Activated CD8-positive, alpha-beta memory T cell treated with anti-CD3 and anti-CD28 coated beads for 24 hours (primary cell): ENCODE measurements around the gene ETV7.

ENCODE experiments used
- DNase-seq: peaks from one replicate; pipeline ENCODE4 v3.0.0-alpha.2; 2020

The ETV7 gene

DNA sequence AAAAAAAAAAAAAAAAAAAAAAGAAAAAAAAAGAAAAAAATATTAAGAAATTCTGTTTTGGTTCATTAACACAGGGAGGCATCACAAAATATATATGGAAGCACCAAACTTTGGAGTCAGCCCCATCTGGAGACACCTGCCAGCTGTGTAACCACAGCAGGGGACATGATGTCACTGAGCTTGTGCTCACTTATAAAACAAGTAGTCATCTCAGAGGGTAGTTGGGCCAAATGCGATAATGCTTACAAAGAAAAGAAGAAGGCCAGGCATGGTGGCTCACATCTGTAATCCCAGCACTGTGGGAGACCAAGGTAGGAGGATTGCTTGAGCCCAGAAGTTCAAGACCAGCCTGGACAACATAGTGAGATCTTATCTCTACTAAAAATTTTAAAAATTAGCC is 49.7 kb downstream of the ETV7 start:
- DNase-seq: no peak

DNA sequence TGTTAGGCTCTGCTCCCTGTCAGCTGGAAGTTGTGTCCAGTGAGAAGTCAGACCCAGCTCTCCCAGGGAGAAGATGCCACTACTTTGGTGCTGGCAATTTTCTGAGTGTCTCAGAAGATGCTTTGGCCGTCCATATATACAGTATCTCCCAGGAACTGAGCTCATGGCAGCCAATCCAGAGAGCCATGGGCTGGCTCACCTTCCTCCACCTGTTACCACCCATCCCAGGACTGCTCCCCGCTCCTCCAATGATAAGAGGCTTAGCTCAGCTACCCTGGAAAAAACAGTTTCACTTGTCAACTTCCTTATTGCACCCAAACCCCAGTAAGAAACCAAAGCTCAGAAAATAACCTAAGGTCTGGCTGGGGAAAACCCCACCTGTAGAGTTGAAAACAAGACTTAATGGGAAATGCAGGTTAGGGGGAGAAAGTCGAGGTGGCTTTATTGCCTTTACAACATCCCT is 50.7 kb downstream of the ETV7 start, which contains the start of gene BNIP5:
Gene BNIP5, minus strand, starts transcription at position 110 of the 463 bp plus-strand sequence. CDS start 6,198 bp downstream, outside the sequence.
- DNase-seq: no peak

DNA sequence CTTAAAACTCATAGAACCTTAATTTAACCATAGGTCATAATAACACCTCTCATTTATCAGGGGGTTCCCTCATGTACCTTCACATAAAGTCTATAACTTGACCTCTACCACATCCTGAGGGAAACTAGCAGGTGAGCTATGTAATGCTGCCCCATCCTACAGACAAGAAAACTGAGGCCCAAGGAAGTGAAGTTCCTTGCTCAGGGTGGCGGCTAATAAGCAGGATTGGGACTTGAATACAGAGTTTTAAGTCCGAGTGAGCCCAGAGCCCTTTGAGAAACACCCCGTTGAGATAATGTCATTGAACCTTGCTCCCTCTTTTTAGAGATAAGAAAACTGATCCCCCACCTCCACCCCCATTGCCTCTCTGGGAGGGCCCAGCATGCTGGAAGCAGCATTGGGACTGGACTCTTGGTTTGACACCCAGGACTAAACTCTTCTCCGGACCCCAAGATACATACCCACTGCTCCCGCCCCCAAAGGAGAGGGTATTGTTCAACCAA is 51.2 kb downstream of the ETV7 start:
- no peak for DNase-seq

DNA sequence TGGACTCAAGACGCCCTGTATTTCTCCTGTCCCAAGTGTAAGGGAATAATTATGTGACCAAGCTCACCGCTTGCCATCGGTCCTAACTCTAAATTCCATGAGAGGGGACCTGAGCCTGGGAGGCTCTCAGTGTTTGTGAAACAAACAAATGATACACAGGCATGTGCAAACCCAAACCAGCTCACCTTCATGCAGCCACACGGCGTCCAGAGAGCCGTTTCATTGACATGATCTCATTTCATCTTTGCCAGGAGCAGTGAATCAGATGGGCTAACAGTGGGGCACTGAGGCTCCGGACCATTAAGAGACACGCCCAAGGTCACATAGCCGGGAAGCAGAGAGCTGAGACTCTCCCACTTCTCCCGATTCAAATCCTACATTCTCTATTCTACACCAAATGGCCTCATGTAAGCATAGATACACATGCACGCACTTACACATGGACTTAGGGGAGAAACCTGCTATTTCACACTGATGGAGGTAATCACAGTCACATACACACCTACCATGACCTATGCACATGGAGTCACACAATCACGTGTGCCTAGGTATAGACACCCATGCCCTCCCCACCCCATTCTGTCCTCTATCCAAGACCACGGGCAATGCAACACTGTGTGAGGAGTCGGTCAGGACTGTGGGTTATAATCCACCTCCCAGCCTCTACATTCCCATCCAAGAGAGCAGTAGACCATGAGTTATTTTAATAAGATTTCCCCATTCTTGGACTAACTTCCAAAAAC is 51.8 kb downstream of the ETV7 start:
- no peak for DNase-seq

DNA sequence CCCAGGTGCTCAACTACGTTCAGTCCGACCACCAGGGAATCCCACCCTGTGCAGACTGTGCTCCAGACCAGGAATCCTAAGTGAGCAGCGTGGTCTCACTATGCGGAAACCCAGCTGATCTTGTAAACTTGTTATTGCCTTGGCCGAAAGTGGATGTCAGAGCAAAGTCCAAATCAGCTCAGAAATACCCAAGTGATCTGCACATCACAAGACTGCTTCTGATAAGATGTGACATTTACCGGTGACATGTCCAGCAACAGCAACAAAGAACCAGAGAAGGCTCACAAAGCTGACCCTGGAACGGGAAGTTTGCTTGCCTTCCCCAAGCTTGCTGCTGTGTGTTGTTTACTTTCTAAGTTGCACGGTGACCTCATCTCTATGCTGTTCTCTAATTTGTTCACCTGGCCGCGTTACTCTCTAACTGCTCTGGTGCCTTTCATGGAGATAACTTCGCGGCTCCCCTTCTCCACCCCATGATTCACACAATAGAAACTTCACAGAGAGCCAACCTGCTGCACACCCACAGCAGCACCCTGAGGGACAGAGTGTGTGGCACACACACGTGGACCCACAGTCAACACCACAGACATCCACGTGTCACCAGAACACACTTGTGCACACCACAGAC is 52.5 kb downstream of the ETV7 start:
- DNase-seq: no peak

DNA sequence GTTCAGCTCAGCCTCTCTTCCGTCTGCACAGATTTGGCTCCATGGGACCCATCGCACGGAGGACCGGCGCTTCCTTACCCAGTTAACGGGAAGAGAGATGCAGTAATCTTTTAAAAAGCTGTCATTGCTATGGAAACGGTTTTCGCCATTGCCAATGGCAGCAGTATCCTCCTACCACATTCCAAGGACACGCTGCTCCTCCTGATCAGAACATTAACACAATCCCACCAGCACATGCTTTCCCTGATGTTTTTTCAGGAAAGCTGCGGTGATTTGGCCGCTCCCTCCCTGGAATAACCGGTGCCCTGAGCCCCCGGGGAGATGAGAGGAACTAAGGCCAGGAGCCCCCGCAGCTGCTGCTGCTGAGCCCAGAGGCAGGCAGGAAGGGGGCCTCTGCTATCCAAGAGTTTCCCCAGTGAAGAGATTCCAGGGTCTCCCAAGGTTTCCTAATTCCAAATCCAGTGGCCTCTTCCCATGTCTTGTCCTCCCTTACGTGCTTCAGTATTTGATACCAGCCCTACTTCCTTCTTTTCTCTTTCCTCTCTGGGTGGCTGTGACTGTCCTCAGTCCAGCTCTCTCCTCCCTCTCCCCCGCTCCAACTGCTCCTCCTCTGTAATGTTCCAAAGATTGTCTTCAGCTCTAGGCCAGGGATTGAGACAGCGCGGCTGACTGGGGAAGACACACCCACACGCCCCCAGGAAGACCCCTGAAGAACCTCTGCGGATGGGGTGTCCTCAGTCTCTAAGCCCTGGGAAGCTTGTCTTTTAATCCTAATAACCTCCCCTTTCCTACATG is 53.3 kb downstream of the ETV7 start:
- DNase-seq: no peak

DNA sequence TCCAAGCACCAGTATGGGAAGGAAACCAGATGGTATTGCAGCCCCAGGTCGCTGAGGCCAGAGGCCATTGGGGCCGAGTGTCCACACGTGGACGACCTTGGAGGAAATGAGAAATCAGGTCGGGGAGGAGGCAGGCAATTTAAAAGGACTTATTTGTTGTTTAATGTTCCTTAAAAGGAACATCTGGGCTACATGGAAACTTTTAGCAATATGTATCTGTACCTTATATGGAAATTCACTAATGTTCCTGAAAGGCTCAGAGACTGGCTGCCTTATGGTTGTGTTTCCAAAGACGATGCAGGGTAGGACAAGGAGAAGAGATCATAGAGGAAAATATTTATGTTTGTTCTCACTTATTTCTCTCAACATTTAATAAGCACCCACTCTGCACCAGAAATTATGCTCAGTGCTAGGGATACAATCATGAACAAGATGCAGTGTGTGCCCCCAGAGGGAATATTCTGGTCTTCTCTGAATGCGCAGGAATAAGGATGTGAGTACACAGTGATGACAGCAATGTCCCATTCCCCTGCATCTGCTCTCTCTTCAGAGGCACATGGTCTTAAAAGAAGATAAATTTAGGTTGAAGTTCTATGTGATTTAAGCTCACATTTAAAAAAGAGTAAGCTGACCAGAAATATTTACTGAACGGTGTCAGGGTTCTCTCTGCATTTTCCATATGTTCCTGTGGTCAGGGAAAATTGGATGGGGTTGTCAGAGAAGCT is 54.1 kb downstream of the ETV7 start:
- DNase-seq: no peak

DNA sequence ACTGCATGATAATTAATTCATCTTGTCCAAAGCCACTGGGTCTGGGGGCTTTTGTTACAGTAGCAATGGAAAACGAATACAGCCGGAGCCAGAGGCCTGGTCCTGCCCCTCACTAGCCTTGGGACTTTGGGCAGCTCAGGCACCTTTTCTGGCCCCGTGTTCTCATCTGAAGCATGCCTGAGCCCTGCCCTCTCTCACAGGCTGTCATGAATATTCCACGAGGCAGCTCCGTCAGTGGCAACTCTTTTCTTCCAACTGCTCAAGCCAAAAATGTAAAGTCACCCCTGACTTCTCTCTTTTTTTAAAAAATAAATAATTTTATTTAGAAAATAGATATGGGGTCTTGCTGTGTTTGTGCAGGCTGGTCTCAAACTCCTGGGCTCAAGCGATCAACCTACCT is 56.1 kb downstream of the ETV7 start:
- no peak for DNase-seq

DNA sequence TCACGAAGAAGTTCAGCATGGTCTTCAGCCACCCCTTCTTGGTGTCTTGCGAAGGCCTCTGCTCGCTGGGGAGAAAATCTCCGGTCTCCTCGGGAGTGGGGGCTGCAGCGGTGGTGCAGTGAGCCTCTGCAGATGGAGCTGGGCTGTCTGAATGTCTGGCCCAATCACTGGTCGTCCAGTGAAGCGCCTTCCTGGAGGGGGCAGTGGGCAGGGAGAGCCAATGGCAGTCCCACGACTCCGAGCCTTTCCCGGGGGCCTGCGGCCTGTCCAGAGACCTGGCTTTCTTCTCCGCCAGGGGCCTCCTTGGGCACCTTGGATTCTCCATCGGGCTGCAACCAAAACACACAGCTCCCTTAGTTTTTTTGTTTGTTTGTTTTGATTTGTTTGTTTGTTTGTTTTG is 57.1 kb downstream of the ETV7 start:
- no peak for DNase-seq

DNA sequence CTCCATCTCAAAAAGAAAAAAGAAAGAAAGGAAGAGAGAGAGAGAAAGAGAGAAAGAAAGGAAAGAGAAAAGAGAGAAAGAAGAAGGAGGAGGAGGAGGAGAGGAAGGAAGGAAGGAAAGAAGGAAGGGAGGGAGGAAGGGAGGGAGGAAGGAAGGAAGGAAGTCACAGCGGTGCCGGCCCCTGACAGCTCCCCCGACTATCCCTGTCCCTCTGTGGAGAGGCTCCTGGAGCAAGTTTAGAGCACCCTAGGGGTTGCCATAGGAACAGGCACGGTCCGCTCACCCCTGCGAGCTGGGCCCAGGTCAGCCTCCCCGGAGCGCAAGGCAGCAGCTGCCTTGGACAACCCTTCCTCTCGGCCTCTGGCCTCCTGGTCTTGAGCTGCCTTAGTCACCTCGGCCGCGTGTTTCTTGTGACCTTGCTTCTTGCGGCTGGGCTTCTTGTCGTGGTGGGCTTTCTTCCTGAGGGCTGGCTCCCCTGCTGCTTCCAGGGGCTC is 57.6 kb downstream of the ETV7 start:
- DNase-seq: no peak

DNA sequence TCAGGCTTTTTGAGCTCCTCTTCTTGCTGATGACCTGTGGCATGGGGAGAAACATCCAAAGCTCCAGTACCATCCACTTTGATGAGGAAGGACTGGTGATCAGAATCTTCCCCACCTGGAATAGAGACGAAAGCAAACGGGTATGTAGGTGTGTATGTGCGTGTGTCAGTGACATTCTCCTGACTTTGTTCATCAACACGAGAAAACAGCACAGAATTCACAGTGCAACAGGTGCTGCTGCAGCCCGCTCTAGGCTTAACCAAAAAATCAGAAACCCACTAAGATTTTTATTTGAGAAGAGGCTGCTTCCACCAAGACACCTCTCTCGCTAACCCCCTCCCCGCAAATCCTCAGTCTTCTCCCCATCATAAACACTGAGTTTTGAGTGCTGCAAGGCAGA is 58.9 kb downstream of the ETV7 start:
- DNase-seq: no peak

DNA sequence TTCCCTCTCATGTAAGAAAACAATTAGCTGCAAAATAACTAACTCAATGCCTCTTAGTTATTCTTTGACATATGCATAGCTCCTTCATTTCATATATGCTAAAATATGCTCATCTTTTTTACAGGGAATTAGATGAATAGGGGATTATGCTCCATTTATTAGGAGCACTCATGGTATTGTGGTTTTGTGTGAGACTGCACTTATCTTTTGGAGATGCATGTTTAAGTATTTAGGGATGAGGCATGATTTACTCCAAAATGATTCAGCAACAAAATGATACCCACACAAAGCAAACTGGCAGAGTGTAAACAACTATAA is 59.6 kb downstream of the ETV7 start:
- no peak for DNase-seq

DNA sequence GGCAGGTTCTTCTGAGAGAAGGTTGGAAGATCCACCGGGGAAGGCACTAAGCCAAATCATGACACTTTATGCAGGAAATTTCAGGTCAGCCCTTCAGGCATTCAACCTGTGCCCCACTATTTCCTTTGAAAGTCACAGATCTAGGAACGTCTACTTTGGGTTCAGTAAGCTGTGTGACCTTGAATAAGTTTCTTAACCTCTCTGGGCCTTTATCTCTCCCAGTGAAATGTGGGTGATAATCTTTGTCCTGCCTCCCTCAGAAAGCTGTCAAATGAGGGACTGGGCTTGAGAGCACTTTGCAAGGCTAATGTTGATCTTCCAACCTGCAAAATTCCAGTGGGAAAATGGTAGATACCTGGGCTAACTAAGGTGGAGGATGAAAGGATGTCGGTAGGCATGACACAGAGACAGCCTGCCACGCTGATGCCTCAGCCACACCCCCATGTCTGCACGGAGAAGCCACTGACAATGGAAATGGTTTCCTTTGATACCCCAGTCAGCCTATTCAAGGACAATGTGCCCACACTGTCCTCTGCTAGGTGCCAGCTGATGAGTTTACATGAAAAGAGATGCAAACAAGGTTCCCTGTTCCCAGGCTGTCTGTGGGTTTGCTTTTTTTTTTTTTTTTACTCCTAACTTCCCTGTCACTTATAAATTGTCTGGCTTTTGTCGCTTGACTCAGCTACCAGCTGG is 60.1 kb downstream of the ETV7 start:
- no peak for DNase-seq

DNA sequence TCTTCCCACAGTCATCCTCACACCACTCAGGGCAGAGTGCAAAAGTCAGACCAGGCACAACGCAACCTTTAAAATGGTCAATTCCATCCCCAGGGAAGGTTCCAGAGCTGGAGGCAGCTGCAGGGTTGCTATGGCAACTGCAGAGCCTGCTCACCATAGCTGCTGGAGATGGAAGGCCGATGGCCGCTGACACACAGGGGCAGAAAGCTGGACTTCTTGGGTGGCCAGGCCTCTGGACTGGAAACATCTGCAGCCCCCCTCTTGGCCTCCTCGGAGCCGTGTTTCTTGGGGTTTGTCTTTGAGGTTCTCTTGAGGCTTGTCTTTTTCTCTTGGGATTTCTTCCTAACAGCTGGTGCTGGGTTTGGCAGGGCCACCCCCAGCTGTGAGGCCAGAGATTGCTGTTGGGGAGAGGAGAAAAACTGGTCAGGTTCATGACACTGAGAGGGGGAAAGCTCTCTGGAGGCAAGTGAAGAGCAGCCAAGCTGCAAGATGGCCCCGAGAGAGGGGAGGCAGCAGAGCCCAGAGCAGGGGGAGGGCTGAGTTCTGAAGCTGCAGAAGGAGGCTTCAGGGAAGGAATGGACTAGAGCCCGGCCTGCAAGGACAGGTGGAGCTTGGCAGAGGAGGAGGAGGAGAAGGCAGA is 61.0 kb downstream of the ETV7 start:
- no peak for DNase-seq

DNA sequence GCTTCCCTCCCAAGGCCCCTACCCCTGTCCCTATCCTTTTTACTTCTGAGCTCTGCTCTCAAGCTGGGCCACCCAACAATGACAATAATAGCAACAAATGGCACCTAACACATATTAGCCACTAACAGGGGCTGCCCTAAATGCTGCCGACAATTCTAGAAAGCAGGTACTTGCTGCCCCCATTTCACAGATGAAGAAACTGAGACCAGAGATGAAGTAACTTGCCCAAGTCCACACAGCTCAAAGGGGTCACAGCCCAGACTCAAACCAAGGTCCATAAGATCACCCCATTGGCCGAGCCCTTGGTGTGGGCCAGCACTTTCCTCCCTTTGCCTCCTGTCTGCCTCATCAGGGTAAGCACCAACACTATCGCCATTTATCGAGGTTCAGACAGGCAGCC is 62.8 kb downstream of the ETV7 start:
- no peak for DNase-seq

DNA sequence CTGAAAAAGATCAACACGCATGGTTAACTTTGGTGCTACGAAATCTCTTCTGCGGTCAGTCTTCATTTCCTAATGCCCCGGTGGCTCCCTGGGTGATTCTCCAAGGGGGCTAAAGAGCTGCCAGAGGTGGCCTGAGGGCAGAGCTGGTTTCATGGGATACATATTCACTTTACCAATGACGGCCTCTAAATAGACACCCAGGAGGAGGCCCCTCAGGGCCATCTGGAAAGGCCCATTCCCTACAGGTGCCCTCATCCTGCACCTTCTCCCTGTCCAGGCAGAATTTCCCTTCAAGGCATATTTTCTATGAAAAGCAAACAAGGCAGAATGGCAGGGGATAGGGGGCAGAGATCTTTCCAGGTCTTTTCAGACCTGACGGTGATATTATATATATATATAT is 63.3 kb downstream of the ETV7 start:
- no peak for DNase-seq

DNA sequence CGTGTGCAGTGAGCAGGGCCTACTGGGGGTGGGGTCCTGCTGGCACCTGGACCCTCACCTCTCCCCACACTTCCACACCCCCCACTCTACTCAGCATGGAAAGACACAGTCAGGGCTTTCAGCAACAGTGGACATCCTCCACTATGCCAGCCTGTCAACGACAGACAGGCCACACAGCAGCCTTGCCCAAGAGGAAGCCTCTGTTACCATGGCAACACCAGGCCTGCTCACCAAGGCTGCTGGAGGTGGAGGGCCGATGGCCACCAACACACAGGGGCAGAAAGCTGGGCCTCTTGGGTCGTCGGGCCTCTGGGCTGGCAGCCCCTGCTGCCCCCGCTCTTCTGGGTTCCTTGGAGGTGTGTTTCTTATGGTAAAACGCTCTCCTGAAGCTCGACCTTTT is 64.4 kb downstream of the ETV7 start:
- DNase-seq: no peak

DNA sequence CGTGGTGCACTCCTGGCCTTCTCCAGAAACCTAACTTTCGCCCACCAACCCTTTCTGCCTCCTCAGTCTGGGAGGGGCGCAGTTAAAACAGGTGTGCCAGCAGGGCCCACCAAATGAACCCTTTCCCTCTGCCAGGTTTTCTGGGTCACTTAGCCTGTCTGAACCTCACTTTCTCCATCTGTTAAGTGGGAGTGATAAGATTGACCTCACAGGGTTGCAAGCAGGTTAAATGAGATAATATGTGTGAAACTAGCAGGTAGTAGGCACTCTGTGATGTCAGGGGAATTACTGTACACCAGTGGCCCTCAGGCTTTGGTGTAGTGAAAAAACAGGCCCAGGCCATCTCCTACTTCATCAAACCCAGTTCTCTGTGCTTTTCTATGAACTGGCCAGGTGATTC is 64.9 kb downstream of the ETV7 start:
- no peak for DNase-seq

DNA sequence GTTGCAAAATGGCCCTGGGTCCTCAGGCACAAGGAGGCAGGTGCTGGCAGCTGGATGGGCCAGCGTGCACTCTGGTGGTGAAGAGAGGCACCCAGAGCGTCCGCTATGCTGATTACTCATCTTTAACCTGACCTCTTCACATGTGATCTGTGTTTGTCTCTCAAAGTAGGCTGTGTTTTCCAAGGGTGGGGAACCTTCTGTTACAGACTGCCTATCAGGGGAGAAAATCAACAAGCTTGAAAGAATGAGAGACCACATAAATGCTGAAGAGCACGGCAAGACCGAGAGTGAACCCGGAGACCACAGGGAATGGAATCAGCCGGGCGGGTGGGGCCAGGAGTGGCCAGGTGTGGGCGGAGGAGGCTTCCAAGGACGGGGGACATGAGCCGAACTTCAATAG is 67.0 kb downstream of the ETV7 start:
- DNase-seq: no peak

DNA sequence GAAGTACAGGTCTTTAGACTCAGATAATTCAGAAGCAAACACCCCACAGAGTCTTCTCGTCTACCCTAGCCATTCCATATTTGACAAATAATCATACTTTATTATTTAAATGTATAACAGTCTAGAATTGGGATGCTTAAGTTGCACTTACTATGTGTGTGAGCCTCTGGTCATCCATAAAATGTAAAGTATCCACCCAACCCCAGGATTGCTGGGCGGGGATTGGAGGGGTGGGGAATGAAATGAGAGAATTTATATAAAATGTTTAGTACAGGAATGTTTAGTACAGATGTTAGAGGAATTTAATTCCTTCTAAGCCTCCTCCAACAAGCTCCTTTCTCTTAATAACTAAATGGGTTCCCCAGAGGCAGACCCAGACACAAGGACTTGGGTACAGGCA is 67.6 kb downstream of the ETV7 start:
- DNase-seq: no peak

DNA sequence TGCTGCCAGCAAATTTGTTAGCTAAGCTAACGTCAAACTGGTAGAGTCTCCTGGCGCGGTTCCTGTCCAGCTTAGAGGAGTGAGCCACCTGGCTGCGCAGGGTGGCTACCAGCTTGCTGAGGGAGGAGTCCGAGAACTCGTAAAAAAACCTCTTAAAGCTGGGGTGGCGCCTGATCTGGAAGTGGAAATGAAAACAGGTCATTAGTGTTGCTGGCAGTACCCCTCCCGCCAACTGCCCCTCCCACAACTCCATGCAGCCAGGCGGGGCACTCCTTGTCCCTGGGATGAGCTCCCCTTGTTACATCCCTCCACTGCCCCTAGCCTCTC is 68.1 kb downstream of the ETV7 start:
- DNase-seq: no peak
